HepG2 (cell line): ENCODE data around the gene RAB34. TPM values are rescaled to one million over a fixed set of nuclear protein-coding genes. Genes with fewer than 3 reads are reported as not detected.

Experiments used
- ATAC-seq: fragments of 200-7000 bp; cut with Tn5 transposase; 3 replicates; pipeline ENCODE4 v1.9.1; 2020; ENCODE audit warnings: mild to moderate bottlenecking, moderate library complexity
- BruUV-seq: library from RNA; stranded (reverse); fragments of 400-500 nt; replicated peaks from 2 replicates; lab custom pipeline; 2021; lab: Mats Ljungman, UMichigan
- CTCF ChIA-PET: fragments of 300-600 bp; formaldehyde crosslinking; extraction: SDS; loops from one replicate; lab custom pipeline; 2021; ENCODE audit warnings: low total read pairs, inconsistent platforms, low intra/inter-chr PET ratio; lab: Yijun Ruan, JAX
- POLR2A ChIA-PET: fragments of 350-600 bp; sonication (Branson Sonifier 250); formaldehyde crosslinking; loops from one replicate; lab custom pipeline; 2020; ENCODE audit warnings: antibody characterized with exemption, inconsistent platforms; lab: Yijun Ruan, JAX
- DNase-seq: peaks from one replicate; pipeline ENCODE4 v3.0.0-alpha.2; 2015; ENCODE audit warnings: low spot score
- FAIRE-seq: peaks from 3 replicates; lab custom pipeline; 2011; peaks lifted over from hg19 to GRCh38; lab: Jason Lieb, UNC
- H2AFZ ChIP-seq: one replicate; pipeline ENCODE4 v1.6.1; 2011; ENCODE audit warnings: low read length, inconsistent platforms
- H3K27ac ChIP-seq: fragments of 300-600 bp; 3 replicates; pipeline ENCODE4 v1.8.0; 2011; ENCODE audit warnings: mixed run types, mild to moderate bottlenecking, mixed read lengths, low read length, inconsistent platforms; ENCODE audit not compliant: insufficient read depth; ENCODE audit errors: extremely low read length
- H3K27me3 ChIP-seq, 2 experiments: fragments of 200-600 bp in 1 of 2; 2 replicates in 1 of 2; 3 replicates in 1 of 2; pipeline versions ENCODE4 v1.6.0 to v1.8.0; 2011; ENCODE audit warnings: low read length in 2 of 2, mild to moderate bottlenecking in 2 of 2, moderate library complexity in 2 of 2, inconsistent platforms in 1 of 2; ENCODE audit not compliant: insufficient read depth in 2 of 2, control insufficient read depth in 1 of 2
- H3K36me3 ChIP-seq, 2 experiments: fragments of 200-600 bp in 1 of 2; replicated peaks in 1 of 2; 2 replicates in 1 of 2; 3 replicates in 1 of 2; pipeline versions ENCODE4 v1.5.1 to v1.8.0; 2011; ENCODE audit warnings: low read length in 2 of 2, inconsistent platforms in 1 of 2; ENCODE audit not compliant: insufficient read depth in 2 of 2, control insufficient read depth in 1 of 2
- H3K4me1 ChIP-seq: 2 replicates; pipeline ENCODE4 v1.5.1; 2012; ENCODE audit warnings: low read length, inconsistent platforms; ENCODE audit not compliant: insufficient read depth
- H3K4me2 ChIP-seq: 2 replicates; pipeline ENCODE4 v1.6.0; 2011; ENCODE audit warnings: low read depth, low read length, inconsistent platforms
- H3K4me3 ChIP-seq, 3 experiments: fragments of 200-600 bp in 1 of 3; sonication (generic), shearing (Covaris generic) in 1 of 3; replicated peaks in 1 of 3; 2 replicates each; pipeline ENCODE4 v1.5.1; 2011 to 2016; ENCODE audit warnings: low read length in 3 of 3, inconsistent platforms in 2 of 3, low read depth in 2 of 3, mild to moderate bottlenecking in 2 of 3, control low read depth in 1 of 3, mixed read lengths in 1 of 3; ENCODE audit not compliant: insufficient read depth in 1 of 3
- H3K79me2 ChIP-seq: one replicate; pipeline ENCODE4 v1.6.1; 2011; ENCODE audit warnings: low read length, inconsistent platforms; ENCODE audit not compliant: insufficient read depth
- H3K9ac ChIP-seq: 2 replicates; pipeline ENCODE4 v1.6.0; 2011; ENCODE audit warnings: mild to moderate bottlenecking, low read depth, low read length, inconsistent platforms; ENCODE audit not compliant: insufficient read depth
- H3K9me3 ChIP-seq: 2 replicates; pipeline ENCODE4 v1.5.1; 2012; ENCODE audit warnings: mild to moderate bottlenecking, low read length
- H4K20me1 ChIP-seq: 2 replicates; pipeline ENCODE4 v1.6.0; 2011; ENCODE audit warnings: inconsistent platforms, mild to moderate bottlenecking, low read length, moderate library complexity; ENCODE audit not compliant: insufficient read depth
- ATF7-NPFF ChIP-seq: sonication (generic); formaldehyde crosslinking; IDR thresholded peaks from 2 replicates; pipeline ENCODE4 v1.8.1; 2023; ENCODE audit warnings: mild to moderate bottlenecking, low read depth, missing genetic modification reagents, moderate library complexity
- E2F2 ChIP-seq: sonication (generic); formaldehyde crosslinking; IDR thresholded peaks from 2 replicates; pipeline ENCODE4 v1.4.0; 2020; ENCODE audit warnings: missing genetic modification reagents, borderline replicate concordance
- HNRNPLL ChIP-seq: fragments of 200-400 bp; formaldehyde crosslinking; IDR thresholded peaks from 2 replicates; pipeline ENCODE4 v1.6.1; 2017; ENCODE audit warnings: mild to moderate bottlenecking, low read depth, low read length; ENCODE audit not compliant: poor library complexity, severe bottlenecking
- SMAD9 ChIP-seq: sonication (generic); formaldehyde crosslinking; IDR thresholded peaks from 2 replicates; pipeline ENCODE4 v1.5.1; 2020; ENCODE audit warnings: mild to moderate bottlenecking, missing genetic modification reagents
- ZBTB1 ChIP-seq: sonication (generic); formaldehyde crosslinking; IDR thresholded peaks from 2 replicates; pipeline ENCODE4 v1.4.0; 2020; ENCODE audit warnings: missing genetic modification reagents, borderline replicate concordance
- ZNF761 ChIP-seq: sonication (generic); formaldehyde crosslinking; conservative IDR thresholded peaks from 2 replicates; pipeline ENCODE4 v1.4.0; 2020; ENCODE audit warnings: mild to moderate bottlenecking, missing genetic modification reagents
- WGBS: methylation state at CpG from one replicate; pipeline ENCODE4 v1.1.6; 2017; ENCODE audit warnings: low lambda C conversion rate; 5-methylcytosine and 5-hydroxymethylcytosine counted together
- in situ Hi-C: cut with HindIII; loops from 2 replicates; pipeline ENCODE4 v1.10.0; 2017; ENCODE audit warnings: low pct_unique_long_range_greater_than_20kb; ENCODE audit not compliant: extremely low pct_ligation_motif_present
- intact Hi-C: fragments of 100-400 bp; cut with micrococcal nuclease; formaldehyde crosslinking; loops from one replicate; pipeline ENCODE4 v1.10.0; 2022; ENCODE audit not compliant: unreplicated experiment
- polyA plus RNA-seq, 8 experiments: library from polyadenylated mRNA; depleted of rRNA in 3 of 8; stranded (reverse) in 7 of 8; unstranded in 1 of 8; fragments of >200 nt; fragmentation: Illumina TruSeq in 4 of 8; extraction: Trizol in 4 of 8; gene quantifications; 2 replicates each; pipeline versions ENCODE4 v1.2.1 to v1.2.3, GENCODE V29; 2011 to 2016; ENCODE audit warnings: low read depth in 4 of 8, missing spikeins in 1 of 8, mixed read lengths in 1 of 8; ENCODE audit not compliant: insufficient read depth in 1 of 8
- total RNA-seq, 5 experiments: library from RNA; depleted of rRNA; stranded (reverse); fragments of >200 nt; fragmentation: Illumina TruSeq; extraction: Trizol; gene quantifications; 2 replicates each; pipeline ENCODE4 v1.2.3, GENCODE V29; 2016; ENCODE audit warnings: low read depth in 1 of 5

Gene RAB34
- total and polyA plus RNA-seq, 2 of the 13 experiments (the other 11 are each of a cell fraction or from before 2014, with no cell fraction given), result 0.49 TPM; not detected in 1

GRCh38 chr17:28711723-28712031 is 6.0 kb downstream of the RAB34 start, which contains the start of gene PROCA1:
PROCA1 (minus strand) TSS chr17:28711888; CDS start chr17:28711660, 228 bp downstream.
- peak within 1 kb of the TSS; percentile 99 for H3K27ac ChIP-seq
- FAIRE-seq (no peak), ATAC-seq (no peak), DNase-seq (no peak)
- H3K27me3 ChIP-seq, result peaks cover 1 to 2% of the 10 kb centered on the region in 2 experiments; a peak in 2 of 5 replicates
- WGBS, result 82% methylated on average over 20 of the region's 20 CpGs
- POLR2A ChIA-PET, result interaction anchor here (0.6 to 10.8 kb wide), 13 partner anchors 9 to 143 kb away, joined by 3 to 220 read pairs (median 19); partner anchors contain the start of genes BLTP2, ERAL1, NEK8 and RPL23A
- peaks cover 47% of the 10 kb centered on the region for H3K4me1 ChIP-seq
- H2AFZ ChIP-seq, result no peak within 1 kb of the TSS
- no peaks in the 10 kb centered on the region for H3K36me3 ChIP-seq
- in situ Hi-C loops (no loop called here), intact Hi-C loops (no loop called here)
- no peaks in the 10 kb centered on the region for H3K9me3 ChIP-seq
- TF ChIP-seq E2F2 (CRISPR knock-in tag), result no peak
- TF ChIP-seq ATF7-NPFF, result 0 out of 2 replicates have a peak, but pooled peaks have one; percentile 1
- TF ChIP-seq ZBTB1 (CRISPR knock-in tag), result no peak
- TF ChIP-seq ZNF761 (CRISPR knock-in tag), result 0 out of 2 replicates have a peak, but pooled peaks have one; percentile 16
- TF ChIP-seq SMAD9, result 0 out of 2 replicates have a peak, but pooled peaks have one; percentile 7
- TF ChIP-seq HNRNPLL, result peak; percentile 0
- H3K79me2 ChIP-seq, result no peaks in the 10 kb centered on the region
- BruUV-seq, result no TSS peak
- peak within 1 kb of the TSS; percentile 65 to 76 (median 67) for H3K4me3 ChIP-seq
- H3K4me2 ChIP-seq, result peak within 1 kb of the TSS; percentile 99
- H3K9ac ChIP-seq, result peak within 1 kb of the TSS; percentile 92
- H4K20me1 ChIP-seq, result no peaks in the 10 kb centered on the region
- CTCF ChIA-PET, result no interaction called here
